Measurements from ENCODE around the gene C9orf153.
"Not testable (repeated sequence)": the region's sequence is repeated elsewhere in the genome, so short reads cannot be mapped to it uniquely, and the experiment has no call there.

Gene C9orf153

GRCh38 chr9:86259557-86259956 is at the start of gene C9orf153:
C9orf153 (minus strand) TSS chr9:86259657; CDS start chr9:86229603, 30,054 bp downstream.
- no peak for TF ChIP-seq CTCF (IDR thresholded peaks at IDR 0.05)
- no peak for DNase-seq (ENCODE audit: low spot score)
- no peak within 1 kb of the TSS for H3K27ac ChIP-seq
- no peak within 1 kb of the TSS for H3K4me3 ChIP-seq

- no peak for DNase-seq (ENCODE audit: low spot score)
- Histone ChIP-seq H3K4me3 (no peak overlapping the region), H3K27ac (no peak overlapping the region)
- TF ChIP-seq CTCF (IDR thresholded peaks at IDR 0.05), result no peak
These were observed 49.2 kb upstream of the C9orf153 start for GRCh38 chr9:86308687-86309086.

- TF ChIP-seq CTCF (IDR thresholded peaks at IDR 0.05), result no peak
- DNase-seq (ENCODE audit: low spot score), result no peak
- H3K27ac ChIP-seq, result no peak overlapping the region
- no peak overlapping the region for H3K4me3 ChIP-seq
These were observed 44.8 kb upstream of the C9orf153 start for GRCh38 chr9:86304236-86304730.

GRCh38 chr9:86303316-86303975 is 44.0 kb upstream of the C9orf153 start:
- no peak for DNase-seq (ENCODE audit: low spot score)
- H3K27ac ChIP-seq, result no peak overlapping the region
- no peak overlapping the region for H3K4me3 ChIP-seq
- no peak for TF ChIP-seq CTCF (IDR thresholded peaks at IDR 0.05)

- H3K27ac ChIP-seq, result no peak overlapping the region
- TF ChIP-seq CTCF (IDR thresholded peaks at IDR 0.05), result no peak
- H3K4me3 ChIP-seq, result no peak overlapping the region
- DNase-seq (ENCODE audit: low spot score), result no peak
These were observed 42.2 kb upstream of the C9orf153 start for GRCh38 chr9:86301686-86302085.

- TF ChIP-seq CTCF (IDR thresholded peaks at IDR 0.05), result no peak
- Histone ChIP-seq H3K4me3 (no peak overlapping the region), H3K27ac (no peak overlapping the region)
- DNase-seq (ENCODE audit: low spot score), result no peak
These were observed 41.2 kb upstream of the C9orf153 start for GRCh38 chr9:86300701-86301100.

GRCh38 chr9:86298873-86299272 is 39.4 kb upstream of the C9orf153 start:
- no peak for DNase-seq (ENCODE audit: low spot score)
- TF ChIP-seq CTCF (IDR thresholded peaks at IDR 0.05), result no peak
- Histone ChIP-seq H3K27ac (no peak overlapping the region), H3K4me3 (no peak overlapping the region)

GRCh38 chr9:86290341-86290740 is 30.9 kb upstream of the C9orf153 start:
- not testable (repeated sequence) for DNase-seq (ENCODE audit: low spot score); H3K27ac ChIP-seq; H3K4me3 ChIP-seq
